Left hindlimb (tissue), 1 donor: ENCODE measurements around the gene SMAD5.

Experiments used
- DNase-seq: peaks from one replicate; pipeline ENCODE4 v3.0.0-alpha.2; 2018

The SMAD5 gene

GRCh38 chr5:136157514-136157913 is 24.9 kb downstream of the SMAD5 start:
- DNase-seq = no peak

- DNase-seq = no peak
These were observed 26.8 kb downstream of the SMAD5 start for GRCh38 chr5:136159457-136159856.

- DNase-seq = no peak
These were observed 29.4 kb downstream of the SMAD5 start for GRCh38 chr5:136162008-136162407.

GRCh38 chr5:136164226-136164625 is 31.6 kb downstream of the SMAD5 start:
- DNase-seq = no peak

GRCh38 chr5:136166909-136167308 is 34.3 kb downstream of the SMAD5 start:
- no peak for DNase-seq

GRCh38 chr5:136169218-136169617 is 36.6 kb downstream of the SMAD5 start:
- no peak for DNase-seq

- no peak for DNase-seq
These were observed 41.5 kb downstream of the SMAD5 start for GRCh38 chr5:136174021-136174659.

GRCh38 chr5:136182618-136183017 is 50.0 kb downstream of the SMAD5 start:
- DNase-seq = no peak

- DNase-seq = no peak
These were observed 53.5 kb downstream of the SMAD5 start for GRCh38 chr5:136185974-136186665.

GRCh38 chr5:136186796-136187195 is 54.2 kb downstream of the SMAD5 start:
- DNase-seq = no peak

- DNase-seq = no peak
These were observed 56.2 kb downstream of the SMAD5 start for GRCh38 chr5:136188859-136189258.

- DNase-seq = no peak
These were observed 57.6 kb downstream of the SMAD5 start for GRCh38 chr5:136190091-136190720.

- DNase-seq = no peak
These were observed 58.3 kb downstream of the SMAD5 start for GRCh38 chr5:136190904-136191303.

GRCh38 chr5:136191304-136192014 is 58.8 kb downstream of the SMAD5 start:
- DNase-seq = peak; percentile 38

GRCh38 chr5:136192015-136192525 is 59.4 kb downstream of the SMAD5 start:
- DNase-seq = no peak

- DNase-seq = peak; percentile 53
These were observed 60.1 kb downstream of the SMAD5 start, which contains the start of gene SMIM32 for GRCh38 chr5:136192526-136193321. Gene SMIM32, minus strand, starts transcription at chr5:136193162. Its CDS starts 638 bp downstream, at chr5:136192524.

- DNase-seq = no peak
These were observed 60.8 kb downstream of the SMAD5 start for GRCh38 chr5:136193322-136193935.

- DNase-seq = no peak
These were observed 61.9 kb downstream of the SMAD5 start for GRCh38 chr5:136194576-136194975.

- no peak for DNase-seq
These were observed 63.6 kb downstream of the SMAD5 start for GRCh38 chr5:136195971-136196820.

GRCh38 chr5:136197462-136198142 is 65.0 kb downstream of the SMAD5 start:
- DNase-seq = no peak
